Mesothelial cell of epicardium (in vitro differentiated cells): ENCODE results near the gene FAT1. TPM values are rescaled to one million over a fixed set of nuclear protein-coding genes. Genes with fewer than 3 reads are reported as not detected.

Experiments used
- DNase-seq, 2 experiments: peaks; one replicate each; pipeline ENCODE4 v3.0.0; 2021; ENCODE audit warnings: low spot score in 2 of 2; ENCODE audit not compliant: unreplicated experiment in 2 of 2
- H3K27ac Mint-ChIP-seq: 2 replicates; pipeline ENCODE4 v1.8.0; 2021; ENCODE audit warnings: mixed read lengths
- H3K27me3 Mint-ChIP-seq: 2 replicates; pipeline ENCODE4 v1.8.0; 2021; ENCODE audit warnings: low read depth, mixed read lengths
- H3K36me3 Mint-ChIP-seq: 2 replicates; pipeline ENCODE4 v1.8.0; 2021; ENCODE audit warnings: mixed read lengths
- H3K4me1 Mint-ChIP-seq: 2 replicates; pipeline ENCODE4 v1.8.0; 2021; ENCODE audit warnings: mixed read lengths
- H3K4me3 Mint-ChIP-seq: 2 replicates; pipeline ENCODE4 v1.8.0; 2021; ENCODE audit warnings: mild to moderate bottlenecking, moderate library complexity, mixed read lengths
- H3K9me3 Mint-ChIP-seq: 2 replicates; pipeline ENCODE4 v1.8.0; 2021; ENCODE audit warnings: mixed read lengths
- total RNA-seq: library from RNA; stranded (reverse); gene quantifications from 3 replicates; pipeline ENCODE4 v1.2.1, GENCODE V29; 2021
- TF ChIP-seq, protein P1 (sequence below): fragments of 200-600 bp; sonication (generic); IDR thresholded peaks from one replicate; pipeline ENCODE4 v1.5.0; 2021; ENCODE audit warnings: antibody characterized with exemption; ENCODE audit not compliant: unreplicated experiment

Gene FAT1
- total RNA-seq, 1 donor from 2014 or later = 224 TPM

DNA sequence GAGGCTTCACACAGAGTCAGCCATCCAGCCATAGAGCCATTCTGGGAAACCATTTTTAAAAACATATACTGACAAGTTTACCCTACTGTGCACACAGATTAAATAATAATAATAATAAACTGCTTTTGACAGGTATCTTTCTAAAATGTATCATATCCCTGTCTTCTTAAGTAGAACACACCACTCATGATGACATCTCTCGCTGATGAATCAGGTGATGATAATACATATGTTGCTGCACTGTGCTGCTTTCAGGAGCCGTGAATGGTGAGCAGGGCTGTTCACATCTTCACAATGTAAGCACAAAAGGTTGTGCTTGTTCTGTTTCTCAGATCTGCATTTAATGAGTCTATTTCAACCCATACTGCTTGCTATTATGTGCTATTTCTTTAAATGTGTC lies 171.8 kb downstream of the FAT1 start:
- peaks cover 78% of the 10 kb centered on the region for H3K27me3 Mint-ChIP-seq
- H3K4me1 Mint-ChIP-seq = peaks cover 11% of the 10 kb centered on the region
- no peaks in the 10 kb centered on the region for H3K9me3 Mint-ChIP-seq

DNA sequence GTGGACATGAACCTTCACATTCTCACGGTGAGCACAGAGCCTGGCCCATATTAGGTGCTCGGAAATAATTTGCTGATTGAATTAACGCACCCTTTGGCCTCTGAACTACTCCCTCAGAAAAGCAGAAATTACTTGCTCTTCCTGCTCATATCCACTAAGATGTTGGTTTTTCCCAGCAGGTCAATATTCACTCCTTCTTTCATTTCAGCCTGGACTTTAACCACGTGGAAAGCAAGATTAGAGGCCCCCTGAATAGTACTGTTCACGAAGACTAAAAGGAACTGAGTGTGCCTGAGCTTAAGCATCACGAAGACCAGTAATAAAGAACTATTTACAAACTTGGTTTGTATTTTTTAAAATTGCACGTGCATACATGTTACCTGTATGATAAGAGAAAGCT lies 178.2 kb downstream of the FAT1 start:
- H3K27ac Mint-ChIP-seq = no peak overlapping the region
- no peaks in the 10 kb centered on the region for H3K36me3 Mint-ChIP-seq
- H3K9me3 Mint-ChIP-seq = peaks cover 12% of the 10 kb centered on the region
- H3K4me3 Mint-ChIP-seq = no peak overlapping the region
- no peaks in the 10 kb centered on the region for H3K4me1 Mint-ChIP-seq
- TF ChIP-seq, protein P1, sequence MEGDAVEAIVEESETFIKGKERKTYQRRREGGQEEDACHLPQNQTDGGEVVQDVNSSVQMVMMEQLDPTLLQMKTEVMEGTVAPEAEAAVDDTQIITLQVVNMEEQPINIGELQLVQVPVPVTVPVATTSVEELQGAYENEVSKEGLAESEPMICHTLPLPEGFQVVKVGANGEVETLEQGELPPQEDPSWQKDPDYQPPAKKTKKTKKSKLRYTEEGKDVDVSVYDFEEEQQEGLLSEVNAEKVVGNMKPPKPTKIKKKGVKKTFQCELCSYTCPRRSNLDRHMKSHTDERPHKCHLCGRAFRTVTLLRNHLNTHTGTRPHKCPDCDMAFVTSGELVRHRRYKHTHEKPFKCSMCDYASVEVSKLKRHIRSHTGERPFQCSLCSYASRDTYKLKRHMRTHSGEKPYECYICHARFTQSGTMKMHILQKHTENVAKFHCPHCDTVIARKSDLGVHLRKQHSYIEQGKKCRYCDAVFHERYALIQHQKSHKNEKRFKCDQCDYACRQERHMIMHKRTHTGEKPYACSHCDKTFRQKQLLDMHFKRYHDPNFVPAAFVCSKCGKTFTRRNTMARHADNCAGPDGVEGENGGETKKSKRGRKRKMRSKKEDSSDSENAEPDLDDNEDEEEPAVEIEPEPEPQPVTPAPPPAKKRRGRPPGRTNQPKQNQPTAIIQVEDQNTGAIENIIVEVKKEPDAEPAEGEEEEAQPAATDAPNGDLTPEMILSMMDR = no peak
- DNase-seq = no peak
- H3K27me3 Mint-ChIP-seq = peaks cover 43% of the 10 kb centered on the region

More for the DNA sequence above, 171.8 kb downstream of the FAT1 start:
- DNase-seq = no peak
- TF ChIP-seq, protein P1 = no peak
- Mint-ChIP-seq H3K27ac (no peak overlapping the region), H3K4me3 (no peak overlapping the region), H3K36me3 (no peaks in the 10 kb centered on the region)

DNA sequence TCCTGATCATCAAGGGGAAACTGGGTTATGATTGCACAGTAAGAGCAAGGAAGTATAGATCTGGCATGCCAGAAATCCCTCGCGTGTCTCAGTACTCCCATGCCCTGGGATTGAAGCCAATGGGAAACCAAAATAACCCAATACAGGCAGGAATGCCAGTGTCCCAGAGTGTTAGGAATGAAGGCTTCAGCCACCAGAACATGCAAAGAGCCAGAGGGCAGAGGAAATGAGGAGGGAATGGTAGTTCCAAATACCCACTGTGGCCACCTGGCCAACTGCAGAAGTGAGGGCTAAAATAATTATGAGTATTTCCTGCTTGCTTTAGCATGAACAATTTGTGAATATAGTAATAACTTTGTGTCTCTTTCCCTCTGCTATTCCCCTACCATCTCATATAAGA lies 180.4 kb downstream of the FAT1 start:
- Mint-ChIP-seq H3K36me3 (no peaks in the 10 kb centered on the region), H3K4me1 (no peaks in the 10 kb centered on the region)

DNA sequence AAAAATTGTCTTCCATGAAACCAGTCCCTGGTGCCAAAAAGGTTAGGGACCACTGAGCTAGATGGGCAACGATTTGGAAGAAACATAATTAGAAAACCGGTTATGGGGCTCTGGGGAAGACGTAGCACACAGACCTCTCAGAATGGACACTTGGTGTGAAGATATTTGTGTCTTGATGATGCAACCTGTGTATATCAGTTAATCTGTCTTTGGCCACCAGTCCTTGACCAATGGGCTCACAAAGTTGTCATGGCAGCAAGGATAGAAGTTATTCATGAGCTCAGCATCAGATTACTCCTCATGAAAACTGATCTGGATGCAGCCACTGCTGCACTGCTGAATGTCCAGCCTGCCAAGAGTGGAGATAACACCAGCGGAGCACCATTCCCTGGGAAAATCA lies 181.9 kb downstream of the FAT1 start:
- H3K36me3 Mint-ChIP-seq = no peaks in the 10 kb centered on the region
- H3K4me1 Mint-ChIP-seq = no peaks in the 10 kb centered on the region
- TF ChIP-seq, protein P1 = no peak

More for the DNA sequence above, 180.4 kb downstream of the FAT1 start:
- no peak for DNase-seq
- TF ChIP-seq, protein P1 = no peak
- no peak overlapping the region for H3K4me3 Mint-ChIP-seq
- H3K9me3 Mint-ChIP-seq = peaks cover 18% of the 10 kb centered on the region
- no peak overlapping the region for H3K27ac Mint-ChIP-seq
- H3K27me3 Mint-ChIP-seq = peaks cover 26% of the 10 kb centered on the region

DNA sequence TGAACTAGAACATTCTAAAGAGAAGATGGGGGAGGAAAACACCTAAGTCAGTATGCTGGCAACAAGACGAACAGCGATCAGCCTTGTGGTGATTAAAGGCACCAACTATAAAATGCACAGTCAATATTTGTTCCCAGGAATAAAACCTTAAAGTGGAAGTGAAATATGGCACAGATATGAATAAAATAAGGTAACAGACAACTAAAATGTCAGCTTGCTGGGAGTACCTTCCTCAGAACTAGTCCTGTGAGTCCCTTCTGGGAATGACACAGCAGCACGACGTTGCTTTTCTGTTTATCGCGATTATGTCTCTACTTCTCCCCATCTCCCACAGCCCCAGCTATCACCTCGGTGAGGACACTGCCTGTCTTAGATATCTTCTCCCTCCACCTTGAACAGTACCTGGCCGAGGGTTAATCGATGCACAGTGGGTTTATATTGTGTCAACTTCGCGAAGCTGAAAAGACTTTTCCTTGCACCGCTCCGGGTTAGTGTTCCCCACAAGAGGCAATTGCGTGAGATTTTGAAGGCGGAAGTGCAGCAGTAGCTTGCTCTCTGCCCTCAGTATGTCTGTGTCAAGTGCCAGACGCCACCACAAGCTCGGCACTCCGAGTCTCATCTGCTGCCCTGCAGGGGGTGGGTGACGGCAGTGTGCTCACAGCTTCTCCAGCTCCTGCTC lies 185.7 kb downstream of the FAT1 start:
- Mint-ChIP-seq H3K27ac (no peak overlapping the region), H3K36me3 (no peaks in the 10 kb centered on the region), H3K9me3 (peaks cover 11% of the 10 kb centered on the region), H3K27me3 (peaks cover 4% of the 10 kb centered on the region), H3K4me3 (no peak overlapping the region), H3K4me1 (no peaks in the 10 kb centered on the region)
- no peak for DNase-seq
- TF ChIP-seq, protein P1 = no peak

More for the DNA sequence above, 181.9 kb downstream of the FAT1 start:
- Mint-ChIP-seq H3K9me3 (peaks cover 18% of the 10 kb centered on the region), H3K27ac (no peak overlapping the region), H3K27me3 (peaks cover 20% of the 10 kb centered on the region), H3K4me3 (no peak overlapping the region)
- DNase-seq = no peak

Other genes with a start within 250 kb of the FAT1 start
- gene MTNR1A, start 168.3 kb downstream of the FAT1 start, total RNA-seq = 0.40 to 0.80 TPM (median 0.75 TPM) in 3 replicates